ENCODE data around the gene GABBR2.
"Not testable (repeated sequence)": the region's sequence is repeated elsewhere in the genome, so short reads cannot be mapped to it uniquely, and the experiment has no call there.

Gene GABBR2

DNA sequence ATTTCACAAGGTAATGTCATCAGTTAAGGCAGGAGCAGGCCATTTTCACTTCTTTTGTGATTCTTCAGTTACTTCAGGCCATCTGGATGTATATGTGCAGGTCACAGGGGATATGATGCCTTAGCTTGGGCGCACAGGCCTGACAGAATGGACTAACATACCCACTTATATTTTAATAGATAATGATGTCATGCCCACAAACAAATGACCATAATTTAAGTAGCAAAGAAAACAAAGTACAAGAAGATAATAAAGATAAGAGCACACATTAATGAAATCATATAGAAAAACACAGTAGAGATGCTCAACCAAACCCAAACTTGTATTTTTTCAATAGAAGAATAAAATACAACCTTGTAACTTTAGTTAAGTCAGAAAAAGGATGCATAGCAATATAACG lies 433.6 kb downstream of the GABBR2 start:
- no peak overlapping the region for H3K4me3 ChIP-seq (ENCODE audit: low read length)
- no peak for TF ChIP-seq CTCF (conservative IDR thresholded peaks at IDR 0.05; ENCODE audit: low read length)
- no peak for DNase-seq (ENCODE audit: low read depth)

GRCh38 chr9:98272083-98272482 lies 436.7 kb downstream of the GABBR2 start:
- no peak overlapping the region for H3K4me3 ChIP-seq (ENCODE audit: low read length)
- TF ChIP-seq CTCF (conservative IDR thresholded peaks at IDR 0.05; ENCODE audit: low read length): no peak
- DNase-seq (ENCODE audit: low read depth): no peak

GRCh38 chr9:98271479-98271878 lies 437.3 kb downstream of the GABBR2 start:
- H3K4me3 ChIP-seq (ENCODE audit: low read length): no peak overlapping the region
- no peak for DNase-seq (ENCODE audit: low read depth)
- no peak for TF ChIP-seq CTCF (conservative IDR thresholded peaks at IDR 0.05; ENCODE audit: low read length)

- not testable (repeated sequence) for DNase-seq (ENCODE audit: low read depth); H3K4me3 ChIP-seq (ENCODE audit: low read length)
Observed at GRCh38 chr9:98270284-98270683, 438.5 kb downstream of the GABBR2 start.

DNA sequence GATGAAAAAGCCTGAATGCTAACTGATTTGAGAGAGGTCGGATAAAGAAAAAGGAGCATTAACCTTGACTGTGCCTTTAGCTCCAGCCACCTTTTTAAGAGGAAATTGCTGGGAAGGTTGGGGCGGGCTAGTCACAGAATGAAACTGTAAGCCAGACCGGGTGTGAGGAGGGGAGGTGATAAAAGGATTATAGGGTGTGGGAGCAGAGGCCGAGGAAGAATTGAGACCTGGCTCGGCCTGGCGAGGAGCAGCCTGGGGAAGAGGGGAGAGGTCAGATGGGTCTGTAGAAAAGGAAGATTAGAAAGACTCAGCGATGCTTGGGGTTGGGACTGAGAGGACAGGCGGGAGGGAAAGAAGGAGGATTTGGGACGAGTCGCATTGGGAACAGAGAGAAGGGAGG lies 439.1 kb downstream of the GABBR2 start:
- H3K4me3 ChIP-seq (ENCODE audit: low read length); DNase-seq (ENCODE audit: low read depth): not testable (repeated sequence)

DNA sequence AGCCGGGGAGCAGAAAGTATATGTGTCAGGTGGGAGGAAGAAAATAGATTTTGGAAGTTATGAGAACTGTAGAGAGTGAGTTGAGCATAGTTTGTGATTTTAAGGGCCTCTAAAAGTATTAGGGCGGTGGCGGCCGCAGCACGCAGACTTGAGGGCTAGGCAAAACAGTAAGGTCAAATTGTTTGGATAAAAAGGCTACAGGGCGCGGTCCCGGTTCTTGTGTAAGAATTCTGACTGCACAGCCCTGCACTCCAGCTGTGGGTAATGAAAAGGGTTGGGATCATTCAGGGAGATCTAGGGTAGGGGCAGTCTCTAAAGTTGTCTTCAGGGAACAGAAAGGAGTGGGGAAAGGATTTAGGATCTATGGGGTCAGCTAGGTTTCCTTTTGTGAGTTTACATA lies 441.2 kb downstream of the GABBR2 start:
- not testable (repeated sequence) for H3K4me3 ChIP-seq (ENCODE audit: low read length); DNase-seq (ENCODE audit: low read depth)

DNA sequence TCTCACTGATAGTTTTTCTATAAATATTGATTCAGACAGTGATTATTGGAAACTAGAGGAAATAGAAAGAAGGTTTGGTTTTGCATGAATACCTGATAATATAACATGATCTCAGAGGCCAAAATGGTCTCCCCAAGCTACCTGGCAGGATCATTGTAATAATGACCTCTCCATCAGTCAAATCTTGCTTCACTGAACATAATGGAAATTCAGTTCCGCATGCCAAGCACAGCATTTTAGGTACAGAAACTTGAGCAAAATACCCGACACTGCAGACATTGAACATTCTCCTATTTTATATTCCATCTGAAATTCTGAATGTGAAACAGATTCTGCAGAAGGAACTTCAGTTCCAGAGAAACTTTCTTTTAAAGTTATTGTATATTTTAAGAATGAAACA lies 444.2 kb downstream of the GABBR2 start:
- no peak for DNase-seq (ENCODE audit: low read depth)
- no peak overlapping the region for H3K4me3 ChIP-seq (ENCODE audit: low read length)
- no peak for TF ChIP-seq CTCF (conservative IDR thresholded peaks at IDR 0.05; ENCODE audit: low read length)

DNA sequence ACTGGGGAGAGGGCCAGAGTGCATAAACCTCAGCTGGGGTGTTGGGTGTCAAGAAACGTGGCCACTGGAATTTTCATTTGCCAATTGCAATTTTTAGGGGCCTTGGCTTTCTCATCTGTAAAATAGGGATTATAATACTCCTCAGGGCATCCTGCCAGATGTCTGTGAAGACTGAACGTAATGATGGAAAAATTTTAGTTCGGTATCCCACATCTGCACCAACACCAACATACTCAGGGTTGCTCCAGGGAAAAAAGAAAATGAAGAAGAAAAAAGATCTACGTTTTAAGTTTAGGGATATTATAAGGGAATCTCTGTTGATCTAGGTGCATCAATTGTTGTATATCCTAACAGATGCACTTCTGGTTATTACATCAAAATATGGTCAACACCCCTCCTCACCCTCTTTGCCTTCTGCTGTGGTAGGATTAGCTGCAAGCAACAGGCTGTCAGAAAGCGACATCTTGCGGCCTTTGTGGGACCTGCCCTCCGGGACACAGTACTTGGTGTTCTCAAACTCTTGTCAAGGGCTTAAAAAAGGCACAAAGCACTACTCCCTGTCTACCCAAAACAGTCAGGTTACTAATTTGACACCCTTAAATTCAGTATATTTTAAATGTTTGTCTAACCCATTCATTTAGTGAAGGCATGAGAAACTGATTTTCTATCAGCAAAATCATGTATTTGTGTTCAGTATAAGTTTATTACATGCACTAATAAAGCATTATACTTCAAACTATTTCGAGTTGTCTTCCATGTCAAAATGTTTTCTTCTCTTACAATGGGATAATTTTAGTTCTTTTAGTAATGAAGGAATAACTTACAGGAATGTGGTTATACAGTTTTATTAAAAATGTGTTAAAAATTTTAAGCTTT lies 445.0 kb downstream of the GABBR2 start:
- peak; percentile 82 for DNase-seq (ENCODE audit: low read depth)
- peak; percentile 100 for TF ChIP-seq CTCF (conservative IDR thresholded peaks at IDR 0.05; ENCODE audit: low read length)

DNA sequence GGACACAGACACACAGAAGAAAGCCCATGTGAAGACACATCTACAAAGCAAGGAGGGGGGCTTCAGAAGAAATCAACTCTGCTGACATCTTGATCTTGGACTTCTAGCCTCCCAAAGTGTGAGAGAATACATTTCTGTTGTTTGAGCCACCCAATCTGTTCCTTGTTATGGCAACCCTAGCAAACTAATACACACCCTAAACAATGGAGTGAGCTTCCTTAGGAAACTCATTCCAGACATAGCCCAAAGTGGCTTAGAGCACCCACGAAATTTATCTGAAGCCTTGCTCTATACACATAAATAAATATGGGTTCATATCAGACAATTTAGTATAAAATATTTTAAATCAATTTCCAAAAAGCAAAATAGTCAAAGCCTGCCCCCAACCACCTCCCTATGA lies 445.7 kb downstream of the GABBR2 start:
- peak; percentile 59 for DNase-seq (ENCODE audit: low read depth)
- H3K4me3 ChIP-seq (ENCODE audit: low read length): no peak overlapping the region
- no peak for TF ChIP-seq CTCF (conservative IDR thresholded peaks at IDR 0.05; ENCODE audit: low read length)

More for the DNA sequence above, 445.0 kb downstream of the GABBR2 start:
- H3K4me3 ChIP-seq (ENCODE audit: low read length): no peak overlapping the region

All from AG10803 (cell line).